Measurements from ENCODE around the gene CPED1.

The CPED1 gene

GRCh38 chr7:121192834-121193233 lies 204.3 kb downstream of the CPED1 start:
- no peak overlapping the region for H2BK5ac ChIP-seq (ENCODE audit: low read depth, low read length, poor library complexity, severe bottlenecking)
- H3K36me3 ChIP-seq (ENCODE audit: control insufficient read depth in 1 of 2, insufficient read depth in 2 of 2, low read depth in 1 of 2, low read length in 2 of 2) = no peaks in the 10 kb centered on the region
- WGBS = 87% methylated on average over 3 of the region's 3 CpGs
- no peak overlapping the region for H3K14ac ChIP-seq (ENCODE audit: low read length in 2 of 2)
- DNase-seq = no peak
- no peaks in the 10 kb centered on the region for H3K9me3 ChIP-seq (ENCODE audit: control insufficient read depth, low read length)
- H2BK12ac ChIP-seq (ENCODE audit: low read length in 2 of 2) = no peak overlapping the region
- H3K79me1 ChIP-seq (replicated peaks; ENCODE audit: low read length, poor library complexity, severe bottlenecking) = no peaks in the 10 kb centered on the region
- H3K27me3 ChIP-seq (ENCODE audit: control insufficient read depth in 1 of 2, insufficient read depth in 1 of 2, low read length in 2 of 2) = no peaks in the 10 kb centered on the region
- peaks cover 2% of the 10 kb centered on the region for H3K4me1 ChIP-seq (ENCODE audit: control insufficient read depth, insufficient read depth, low read depth, low read length)
- H2BK120ac ChIP-seq (ENCODE audit: low read depth, low read length) = no peak overlapping the region
- H3K27ac ChIP-seq (ENCODE audit: low read length, poor library complexity, severe bottlenecking) = no peak overlapping the region
- H3K18ac ChIP-seq (ENCODE audit: low read depth in 1 of 2, low read length in 2 of 2) = no peak overlapping the region
- no peak overlapping the region for H2AFZ ChIP-seq (ENCODE audit: low read depth, low read length)
- H3K9ac ChIP-seq (ENCODE audit: low read length) = no peak overlapping the region
- no peak overlapping the region for H3K4me3 ChIP-seq (ENCODE audit: insufficient read depth in 1 of 2, low read depth in 1 of 2, low read length in 2 of 2)
- no peak overlapping the region for H3K4ac ChIP-seq (ENCODE audit: low read depth in 1 of 2, low read length in 2 of 2)
- no peak overlapping the region for H2BK15ac ChIP-seq (ENCODE audit: low read depth, poor library complexity, severe bottlenecking)
- no peak overlapping the region for H4K91ac ChIP-seq (ENCODE audit: low read length)
- no peak overlapping the region for H3K4me2 ChIP-seq (ENCODE audit: low read length, poor library complexity, severe bottlenecking)
- H4K8ac ChIP-seq (ENCODE audit: low read length) = no peak overlapping the region
- H2AK5ac ChIP-seq (ENCODE audit: low read length, severe bottlenecking) = no peak overlapping the region
- H3K23ac ChIP-seq (ENCODE audit: low read length in 2 of 2) = no peak overlapping the region

GRCh38 chr7:121195010-121195409 lies 206.5 kb downstream of the CPED1 start:
- no peak overlapping the region for H2AK5ac ChIP-seq (ENCODE audit: low read length, severe bottlenecking)
- H3K4me1 ChIP-seq (ENCODE audit: control insufficient read depth, insufficient read depth, low read depth, low read length) = peaks cover 2% of the 10 kb centered on the region
- no peaks in the 10 kb centered on the region for H3K9me3 ChIP-seq (ENCODE audit: control insufficient read depth, low read length)
- H2BK12ac ChIP-seq (ENCODE audit: low read length in 2 of 2) = no peak overlapping the region
- H2BK5ac ChIP-seq (ENCODE audit: low read depth, low read length, poor library complexity, severe bottlenecking) = no peak overlapping the region
- H4K91ac ChIP-seq (ENCODE audit: low read length) = no peak overlapping the region
- H3K18ac ChIP-seq (ENCODE audit: low read depth in 1 of 2, low read length in 2 of 2) = no peak overlapping the region
- no peak overlapping the region for H2AFZ ChIP-seq (ENCODE audit: low read depth, low read length)
- no peak overlapping the region for H3K4ac ChIP-seq (ENCODE audit: low read depth in 1 of 2, low read length in 2 of 2)
- no peak overlapping the region for H2BK120ac ChIP-seq (ENCODE audit: low read depth, low read length)
- H3K4me3 ChIP-seq (ENCODE audit: insufficient read depth in 1 of 2, low read depth in 1 of 2, low read length in 2 of 2) = no peak overlapping the region
- H3K4me2 ChIP-seq (ENCODE audit: low read length, poor library complexity, severe bottlenecking) = no peak overlapping the region
- no peak overlapping the region for H3K23ac ChIP-seq (ENCODE audit: low read length in 2 of 2)
- no peak overlapping the region for H4K8ac ChIP-seq (ENCODE audit: low read length)
- H2BK15ac ChIP-seq (ENCODE audit: low read depth, poor library complexity, severe bottlenecking) = no peak overlapping the region
- H3K36me3 ChIP-seq (ENCODE audit: control insufficient read depth in 1 of 2, insufficient read depth in 2 of 2, low read depth in 1 of 2, low read length in 2 of 2) = no peaks in the 10 kb centered on the region
- no peak overlapping the region for H3K9ac ChIP-seq (ENCODE audit: low read length)
- no peak overlapping the region for H3K14ac ChIP-seq (ENCODE audit: low read length in 2 of 2)
- no peaks in the 10 kb centered on the region for H3K79me1 ChIP-seq (replicated peaks; ENCODE audit: low read length, poor library complexity, severe bottlenecking)
- H3K27me3 ChIP-seq (ENCODE audit: control insufficient read depth in 1 of 2, insufficient read depth in 1 of 2, low read length in 2 of 2) = no peaks in the 10 kb centered on the region
- DNase-seq = no peak
- H3K27ac ChIP-seq (ENCODE audit: low read length, poor library complexity, severe bottlenecking) = no peak overlapping the region

GRCh38 chr7:121195874-121196273 lies 207.4 kb downstream of the CPED1 start:
- H2AK5ac ChIP-seq (ENCODE audit: low read length, severe bottlenecking) = no peak overlapping the region
- H3K27me3 ChIP-seq (ENCODE audit: control insufficient read depth in 1 of 2, insufficient read depth in 1 of 2, low read length in 2 of 2) = no peaks in the 10 kb centered on the region
- H3K36me3 ChIP-seq (ENCODE audit: control insufficient read depth in 1 of 2, insufficient read depth in 2 of 2, low read depth in 1 of 2, low read length in 2 of 2) = no peaks in the 10 kb centered on the region
- H2AFZ ChIP-seq (ENCODE audit: low read depth, low read length) = no peak overlapping the region
- DNase-seq = no peak
- H3K4me1 ChIP-seq (ENCODE audit: control insufficient read depth, insufficient read depth, low read depth, low read length) = peaks cover 2% of the 10 kb centered on the region
- H3K4me2 ChIP-seq (ENCODE audit: low read length, poor library complexity, severe bottlenecking) = no peak overlapping the region
- no peak overlapping the region for H4K91ac ChIP-seq (ENCODE audit: low read length)
- peak overlapping the region; percentile 40 for H3K27ac ChIP-seq (ENCODE audit: low read length, poor library complexity, severe bottlenecking)
- H2BK120ac ChIP-seq (ENCODE audit: low read depth, low read length) = no peak overlapping the region
- no peak overlapping the region for H2BK5ac ChIP-seq (ENCODE audit: low read depth, low read length, poor library complexity, severe bottlenecking)
- H3K79me1 ChIP-seq (replicated peaks; ENCODE audit: low read length, poor library complexity, severe bottlenecking) = no peaks in the 10 kb centered on the region
- 95% methylated on average over 3 of the region's 3 CpGs for WGBS
- no peak overlapping the region for H3K14ac ChIP-seq (ENCODE audit: low read length in 2 of 2)
- no peak overlapping the region for H4K8ac ChIP-seq (ENCODE audit: low read length)
- H3K4ac ChIP-seq (ENCODE audit: low read depth in 1 of 2, low read length in 2 of 2) = no peak overlapping the region
- H2BK15ac ChIP-seq (ENCODE audit: low read depth, poor library complexity, severe bottlenecking) = no peak overlapping the region
- no peak overlapping the region for H3K9ac ChIP-seq (ENCODE audit: low read length)
- H3K23ac ChIP-seq (ENCODE audit: low read length in 2 of 2) = no peak overlapping the region
- no peak overlapping the region for H2BK12ac ChIP-seq (ENCODE audit: low read length in 2 of 2)
- no peak overlapping the region for H3K4me3 ChIP-seq (ENCODE audit: insufficient read depth in 1 of 2, low read depth in 1 of 2, low read length in 2 of 2)
- no peak overlapping the region for H3K18ac ChIP-seq (ENCODE audit: low read depth in 1 of 2, low read length in 2 of 2)
- no peaks in the 10 kb centered on the region for H3K9me3 ChIP-seq (ENCODE audit: control insufficient read depth, low read length)

- no peak overlapping the region for H3K4me2 ChIP-seq (ENCODE audit: low read length, poor library complexity, severe bottlenecking)
- H4K91ac ChIP-seq (ENCODE audit: low read length) = no peak overlapping the region
- H3K9me3 ChIP-seq (ENCODE audit: control insufficient read depth, low read length) = no peaks in the 10 kb centered on the region
- H2BK12ac ChIP-seq (ENCODE audit: low read length in 2 of 2) = no peak overlapping the region
- H3K18ac ChIP-seq (ENCODE audit: low read depth in 1 of 2, low read length in 2 of 2) = no peak overlapping the region
- peaks cover 2% of the 10 kb centered on the region for H3K4me1 ChIP-seq (ENCODE audit: control insufficient read depth, insufficient read depth, low read depth, low read length)
- H3K27me3 ChIP-seq (ENCODE audit: control insufficient read depth in 1 of 2, insufficient read depth in 1 of 2, low read length in 2 of 2) = no peaks in the 10 kb centered on the region
- H2BK120ac ChIP-seq (ENCODE audit: low read depth, low read length) = no peak overlapping the region
- no peak overlapping the region for H2BK15ac ChIP-seq (ENCODE audit: low read depth, poor library complexity, severe bottlenecking)
- H3K4ac ChIP-seq (ENCODE audit: low read depth in 1 of 2, low read length in 2 of 2) = no peak overlapping the region
- no peak overlapping the region for H2AK5ac ChIP-seq (ENCODE audit: low read length, severe bottlenecking)
- H2AFZ ChIP-seq (ENCODE audit: low read depth, low read length) = no peak overlapping the region
- H3K36me3 ChIP-seq (ENCODE audit: control insufficient read depth in 1 of 2, insufficient read depth in 2 of 2, low read depth in 1 of 2, low read length in 2 of 2) = no peaks in the 10 kb centered on the region
- no peak overlapping the region for H3K23ac ChIP-seq (ENCODE audit: low read length in 2 of 2)
- H2BK5ac ChIP-seq (ENCODE audit: low read depth, low read length, poor library complexity, severe bottlenecking) = no peak overlapping the region
- no peak overlapping the region for H3K14ac ChIP-seq (ENCODE audit: low read length in 2 of 2)
- no peak overlapping the region for H3K9ac ChIP-seq (ENCODE audit: low read length)
- H4K8ac ChIP-seq (ENCODE audit: low read length) = no peak overlapping the region
- no peak for DNase-seq
- peak overlapping the region; percentile 40 for H3K27ac ChIP-seq (ENCODE audit: low read length, poor library complexity, severe bottlenecking)
- H3K79me1 ChIP-seq (replicated peaks; ENCODE audit: low read length, poor library complexity, severe bottlenecking) = no peaks in the 10 kb centered on the region
- H3K4me3 ChIP-seq (ENCODE audit: insufficient read depth in 1 of 2, low read depth in 1 of 2, low read length in 2 of 2) = no peak overlapping the region
Measured at GRCh38 chr7:121196286-121196685, 207.8 kb downstream of the CPED1 start.

Measured in mesenchymal stem cell (in vitro differentiated cells and primary cell).